Mesenteric fat pad (tissue), 1 donor: ENCODE results near the gene C5orf47. TPM values are rescaled to one million over a fixed set of nuclear protein-coding genes. Genes with fewer than 3 reads are reported as not detected.

Source experiments
- DNase-seq: peaks from one replicate; pipeline ENCODE4 v3.0.0-alpha.2; 2020; ENCODE audit warnings: low spot score
- long read RNA-seq: library from polyadenylated mRNA; unstranded; transcript quantifications from one replicate; pipeline ENCODE4 v2.0.0, GENCODE V29; 2020
- total RNA-seq: library from RNA; stranded (reverse); fragmentation: NEBNext Ultra II Directional; extraction: Animal tissue kit (Norgen Biotek cat#: 25700); gene quantifications from one replicate; pipeline ENCODE4 v1.2.1, GENCODE V29; 2021
- donor health status: DM: yes; HTN: yes; CAD: no.

Gene C5orf47, protein sequence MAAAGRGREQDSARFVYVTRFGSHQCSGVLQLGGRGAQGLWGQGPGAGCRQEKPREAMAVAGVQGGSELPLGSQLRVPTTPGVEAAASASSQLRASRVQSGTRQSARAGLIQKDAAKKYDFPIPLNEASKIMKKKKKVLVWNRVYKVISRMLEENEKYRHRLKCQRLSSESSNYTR
- not detected for total RNA-seq
- long read RNA-seq = 0 reads

DNA sequence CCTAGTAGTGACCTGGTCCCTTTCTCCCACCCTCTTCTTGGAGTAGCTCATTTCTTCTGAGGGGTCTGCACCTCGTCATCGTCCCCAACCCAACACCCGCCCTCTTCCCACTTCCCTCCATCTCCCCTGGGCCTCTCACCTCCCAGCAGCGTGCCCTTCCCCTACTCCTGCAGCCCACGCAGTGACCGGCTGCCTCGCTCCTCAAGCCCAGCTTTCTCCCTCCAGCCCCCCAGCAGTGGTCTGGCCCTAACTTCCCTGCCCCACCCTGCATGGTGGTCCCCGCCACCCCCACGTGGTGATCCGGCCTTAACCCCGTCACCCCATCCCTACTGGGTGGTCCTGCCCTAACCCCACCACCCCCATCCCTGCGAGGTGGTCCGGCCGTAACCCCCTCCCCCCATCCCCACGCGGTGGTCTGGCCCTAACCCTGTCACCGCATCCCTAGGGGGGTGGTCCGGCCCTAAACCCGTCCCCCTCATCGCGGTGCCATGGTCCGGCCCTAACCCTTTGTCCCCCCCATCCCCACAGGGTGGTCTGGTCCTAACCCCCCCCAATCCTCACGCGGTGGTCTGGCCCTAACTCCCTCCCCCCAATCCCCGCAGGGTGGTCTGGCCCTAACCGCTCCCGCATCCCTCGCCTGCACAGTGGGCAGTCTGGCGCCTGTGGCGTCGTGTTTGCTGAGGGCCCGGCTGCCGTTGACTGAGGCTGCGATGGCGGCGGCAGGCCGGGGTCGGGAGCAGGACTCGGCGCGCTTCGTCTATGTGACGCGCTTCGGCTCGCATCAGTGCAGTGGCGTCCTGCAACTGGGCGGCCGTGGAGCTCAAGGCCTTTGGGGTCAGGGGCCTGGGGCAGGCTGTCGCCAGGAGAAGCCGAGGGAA, at the start of gene C5orf47:
TSS of gene C5orf47 (plus strand) at position 617 of the 878 bp plus-strand sequence. CDS start at position 711, 94 bp downstream.
- no peak for DNase-seq

DNA sequence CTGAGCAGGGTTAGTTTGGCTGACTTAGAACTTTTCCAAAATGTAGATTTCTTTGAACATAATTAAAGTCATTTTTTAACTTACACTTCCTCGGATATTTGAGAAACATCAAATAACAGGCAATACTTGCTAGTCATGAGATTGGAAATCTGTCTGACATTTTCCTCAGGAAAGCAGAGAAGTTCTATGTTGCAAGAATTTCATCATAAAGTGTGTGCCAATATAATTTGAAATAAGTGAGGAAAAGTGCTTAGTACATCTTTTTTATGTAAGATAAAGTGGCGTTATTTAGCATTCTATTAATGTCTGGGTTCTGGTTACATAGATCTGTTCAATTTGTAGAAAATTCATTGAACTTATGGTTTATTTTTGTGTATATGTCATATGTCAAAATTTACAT, 48.7 kb upstream of the C5orf47 start:
- no peak for DNase-seq

DNA sequence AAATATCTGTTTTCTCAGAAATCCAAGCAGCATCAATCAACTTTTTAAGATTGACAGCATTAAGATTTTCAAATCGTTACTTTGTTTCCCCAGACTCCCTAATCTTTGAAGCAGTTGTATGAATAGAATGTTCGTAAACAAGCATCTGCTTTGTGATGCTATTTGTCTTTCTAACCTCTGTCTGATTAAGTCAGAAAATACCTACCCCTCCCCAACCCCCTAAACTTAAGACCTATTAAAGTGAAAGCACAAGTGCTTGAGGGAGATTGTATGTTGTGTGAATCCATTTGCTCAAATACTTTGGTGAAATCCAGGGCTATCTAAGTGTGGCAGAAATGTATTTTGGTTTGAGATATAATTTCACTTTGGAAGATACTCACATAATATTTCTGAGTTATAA, 47.9 kb upstream of the C5orf47 start:
- DNase-seq = no peak

DNA sequence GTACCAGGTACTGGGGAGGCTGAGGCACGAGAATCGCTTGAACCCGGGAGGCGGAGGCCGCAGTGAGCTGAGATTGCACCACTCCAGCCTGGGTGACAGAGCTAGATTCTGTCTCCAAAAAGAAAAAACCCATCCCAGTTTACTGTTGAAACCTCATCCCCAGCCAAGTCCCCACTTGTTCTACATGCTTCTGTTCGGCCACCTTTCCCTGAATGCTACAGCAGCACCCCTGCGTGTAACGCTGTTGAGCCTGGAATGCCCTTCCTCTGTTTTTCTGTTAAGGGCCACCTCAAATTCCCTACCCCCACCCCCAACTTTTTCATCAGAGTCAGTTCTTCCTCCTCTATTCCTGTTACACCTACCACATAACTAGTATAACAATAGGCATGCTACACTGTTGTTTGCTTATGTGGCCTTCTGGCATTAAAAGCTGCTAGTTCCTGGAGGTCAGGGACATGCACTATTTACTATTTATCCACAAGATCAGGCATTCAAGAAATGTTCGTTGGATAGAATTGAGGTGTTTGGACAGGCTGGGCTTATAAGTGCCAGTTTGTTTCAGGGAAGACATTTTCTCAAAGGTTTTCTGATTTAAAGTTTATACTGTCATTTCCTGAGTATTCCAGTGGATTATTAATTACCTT, 47.1 kb upstream of the C5orf47 start:
- DNase-seq = no peak

DNA sequence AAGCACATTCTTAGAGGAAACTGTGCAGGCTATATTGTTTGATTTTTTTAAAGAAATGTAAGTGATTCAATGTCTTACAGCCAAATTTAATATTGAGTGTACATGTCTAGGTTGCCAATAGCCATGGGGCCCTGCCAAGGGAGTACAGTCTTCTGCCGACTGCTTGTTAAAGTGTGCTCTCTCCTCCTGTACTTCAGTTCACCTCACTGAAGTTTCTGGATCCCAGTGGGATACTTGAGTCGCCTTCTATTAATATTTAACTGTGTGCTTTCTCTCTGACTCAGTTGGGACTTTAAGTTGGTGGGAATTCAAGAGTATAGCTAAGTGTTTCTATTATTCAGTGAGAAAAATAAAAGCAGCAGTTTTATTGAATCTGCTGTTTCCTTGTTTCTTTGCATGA, 44.5 kb upstream of the C5orf47 start:
- DNase-seq = no peak

DNA sequence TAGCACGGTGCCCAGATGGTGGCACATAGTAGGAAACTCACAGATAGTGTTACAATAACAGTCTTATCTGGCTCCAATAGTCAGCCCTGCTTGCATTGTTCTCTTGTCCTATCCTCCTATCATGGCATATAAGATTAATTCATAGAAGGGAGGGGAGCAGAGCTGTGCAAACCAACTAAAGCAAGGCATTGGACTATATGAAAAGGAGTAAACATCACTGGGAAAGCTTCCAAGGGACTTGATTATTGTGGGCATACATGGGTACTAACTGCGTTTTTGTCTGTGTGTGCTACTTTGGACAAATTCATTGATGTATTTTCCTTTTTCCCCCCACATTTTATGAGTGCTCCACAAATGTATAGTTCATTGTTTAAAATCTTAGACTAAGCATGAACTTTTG, 43.8 kb upstream of the C5orf47 start:
- DNase-seq = no peak

DNA sequence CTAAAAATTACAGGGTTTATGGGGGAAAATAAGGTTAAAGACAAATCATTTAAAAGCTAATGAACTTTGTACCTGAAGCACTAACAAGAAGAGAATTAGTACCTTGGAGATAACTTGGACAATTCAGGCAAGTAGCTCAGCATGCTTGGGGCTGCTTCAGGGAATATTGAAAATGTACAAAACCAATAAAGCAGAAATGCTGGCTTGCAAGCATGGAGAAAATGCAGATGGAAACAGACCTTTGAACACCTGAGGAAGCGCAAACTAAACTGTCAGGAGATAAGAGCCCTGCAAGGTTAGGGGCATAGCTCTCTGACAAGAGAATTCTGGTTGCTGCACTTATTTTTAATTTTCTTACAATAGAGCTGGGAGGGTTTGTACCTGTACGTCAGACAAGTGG, 42.6 kb upstream of the C5orf47 start:
- DNase-seq = no peak

DNA sequence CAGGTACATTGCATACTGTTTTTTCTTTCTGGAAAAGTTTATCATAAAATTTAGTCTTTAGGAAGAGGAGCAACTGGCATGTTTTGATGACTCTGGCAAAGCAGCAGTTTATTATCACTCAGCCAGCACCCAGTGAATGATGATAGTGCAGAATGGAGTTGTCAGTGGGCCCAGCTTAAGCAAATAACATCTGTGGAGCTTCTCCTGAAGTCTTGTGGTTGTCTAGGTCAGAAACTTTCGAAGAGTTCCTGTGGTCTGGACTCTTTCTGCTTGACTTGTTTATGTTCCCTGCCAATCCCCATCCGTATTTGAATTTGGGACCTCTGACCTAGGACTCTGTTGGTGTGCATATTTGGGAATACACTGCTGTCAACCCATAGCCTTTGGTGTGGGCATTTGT, 38.1 kb upstream of the C5orf47 start:
- no peak for DNase-seq

DNA sequence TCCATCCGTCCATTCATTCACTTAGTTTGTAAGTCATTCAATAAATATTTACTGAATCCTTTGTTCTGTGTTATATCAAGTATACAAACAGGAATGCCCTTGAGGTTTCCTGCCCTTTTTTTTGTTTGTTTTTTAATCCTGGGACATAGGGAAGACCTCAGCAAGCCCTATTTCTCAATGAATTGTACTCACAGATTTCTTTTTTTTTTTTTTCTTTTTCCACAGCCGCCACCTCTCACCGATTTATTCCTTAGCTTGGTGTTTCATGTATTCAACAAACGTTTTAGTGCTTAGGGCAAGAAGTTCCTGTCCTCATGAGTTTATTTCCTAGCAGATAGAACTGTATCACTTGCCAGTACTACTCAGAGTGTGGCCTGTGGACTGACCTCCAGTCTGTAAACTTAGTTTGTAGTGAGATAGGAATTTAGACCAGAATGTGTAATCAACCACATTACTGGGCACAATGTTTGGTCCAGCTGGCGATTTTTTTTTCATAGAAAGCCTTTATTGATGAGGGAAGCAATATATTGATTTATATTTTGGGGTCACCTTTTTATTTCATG, 35.4 kb upstream of the C5orf47 start:
- DNase-seq = no peak

DNA sequence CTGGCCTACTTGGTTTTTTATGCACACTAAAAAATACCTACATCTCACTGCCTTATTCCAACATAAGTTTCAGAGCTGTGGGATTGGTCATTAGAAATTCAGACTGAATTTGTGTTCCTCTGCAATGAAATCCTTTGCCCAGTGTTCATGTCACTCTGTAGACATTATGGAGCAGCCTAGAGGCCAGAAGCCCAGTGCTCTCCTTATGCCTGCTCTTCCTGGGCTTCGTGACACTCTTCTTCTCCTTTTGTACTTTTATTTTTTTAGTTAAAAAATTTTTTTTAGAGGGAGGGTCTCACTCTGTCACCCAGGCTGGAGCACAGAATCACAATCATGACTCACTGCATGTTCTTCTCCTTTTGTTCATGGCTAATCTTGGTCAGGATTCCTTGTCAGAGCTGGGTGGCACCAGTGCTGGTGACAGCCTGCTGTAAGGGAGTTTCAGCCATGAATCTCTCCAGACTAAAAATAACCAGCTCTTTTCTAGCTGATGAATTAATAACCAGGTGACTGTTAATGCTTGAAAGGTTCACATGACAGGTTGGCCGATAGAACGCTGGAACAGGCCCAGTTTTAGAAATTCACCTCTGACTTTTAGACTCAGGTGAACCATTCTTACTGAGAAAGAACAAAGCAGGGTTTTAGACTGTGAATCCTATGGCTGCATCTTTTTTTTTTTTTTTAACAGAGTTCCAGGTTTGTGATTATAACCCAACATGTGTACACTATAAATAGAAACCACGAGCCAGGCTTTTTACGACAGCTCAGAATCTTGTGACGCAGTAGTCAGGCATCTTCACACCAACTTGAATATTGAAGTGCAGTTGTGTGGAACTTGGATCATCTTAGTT, 34.1 kb upstream of the C5orf47 start:
- DNase-seq = no peak

DNA sequence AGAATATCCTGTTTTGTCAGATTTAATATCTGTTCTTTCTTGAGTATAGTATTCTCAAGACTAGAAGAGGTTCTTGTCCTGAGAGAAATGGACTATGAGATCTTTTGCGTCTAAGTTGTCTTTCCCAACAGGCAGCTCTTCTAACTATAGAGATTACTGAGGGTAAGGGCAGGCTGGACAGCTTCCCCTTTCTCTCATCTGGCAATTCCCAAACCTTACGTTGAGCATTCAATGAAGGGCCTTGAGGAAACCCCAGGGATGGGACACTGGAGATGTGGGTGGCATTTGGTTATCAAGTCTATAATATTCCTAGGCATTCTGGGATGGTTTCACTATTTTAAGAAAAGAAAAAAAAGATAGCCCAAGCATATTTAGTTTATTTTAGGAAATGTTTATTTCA, 28.0 kb upstream of the C5orf47 start:
- DNase-seq = no peak

DNA sequence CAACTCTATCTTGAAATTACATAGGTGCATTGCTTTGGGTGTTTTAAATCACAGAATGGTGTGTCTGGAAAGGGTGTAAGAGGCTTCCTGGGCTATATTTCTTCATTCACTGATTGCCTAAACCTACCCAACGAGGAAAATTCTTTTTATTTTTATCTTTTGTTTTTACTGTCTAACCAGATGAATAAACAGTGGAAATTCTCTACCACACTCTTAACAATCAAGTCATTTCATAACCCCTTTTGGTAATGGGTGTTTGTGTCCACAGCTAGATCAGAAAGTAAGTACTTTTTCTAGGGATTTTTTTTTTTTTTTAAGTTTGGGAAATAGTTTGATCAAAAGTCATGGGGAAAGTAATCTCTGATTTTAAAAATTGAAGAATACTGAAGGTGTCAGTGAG, 27.6 kb upstream of the C5orf47 start:
- DNase-seq = no peak

DNA sequence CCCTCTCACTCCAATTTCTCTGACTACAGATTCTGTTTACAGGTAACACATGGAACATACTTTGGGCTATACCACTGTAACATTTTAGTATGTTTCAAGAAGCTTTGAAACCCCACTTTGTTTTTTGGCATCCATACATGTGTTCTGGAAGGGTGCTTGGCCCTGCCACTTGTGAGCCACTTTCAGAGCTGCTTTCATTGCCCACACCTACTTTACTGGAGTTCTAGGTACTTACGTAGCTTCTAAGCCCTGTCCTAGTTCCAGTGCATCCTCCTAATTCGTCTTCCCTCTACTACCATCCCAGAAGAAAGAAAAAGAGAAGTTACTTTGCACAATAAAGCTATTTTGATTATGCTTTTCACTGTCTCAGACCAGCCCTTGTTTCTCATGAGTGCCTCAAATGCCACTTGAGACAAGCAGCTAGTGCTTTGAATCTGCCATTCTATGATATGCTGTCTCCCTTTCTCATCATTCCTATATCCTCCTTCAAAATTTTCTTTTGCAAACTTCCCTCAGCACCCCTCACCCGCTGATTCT, 26.5 kb upstream of the C5orf47 start:
- DNase-seq = no peak

DNA sequence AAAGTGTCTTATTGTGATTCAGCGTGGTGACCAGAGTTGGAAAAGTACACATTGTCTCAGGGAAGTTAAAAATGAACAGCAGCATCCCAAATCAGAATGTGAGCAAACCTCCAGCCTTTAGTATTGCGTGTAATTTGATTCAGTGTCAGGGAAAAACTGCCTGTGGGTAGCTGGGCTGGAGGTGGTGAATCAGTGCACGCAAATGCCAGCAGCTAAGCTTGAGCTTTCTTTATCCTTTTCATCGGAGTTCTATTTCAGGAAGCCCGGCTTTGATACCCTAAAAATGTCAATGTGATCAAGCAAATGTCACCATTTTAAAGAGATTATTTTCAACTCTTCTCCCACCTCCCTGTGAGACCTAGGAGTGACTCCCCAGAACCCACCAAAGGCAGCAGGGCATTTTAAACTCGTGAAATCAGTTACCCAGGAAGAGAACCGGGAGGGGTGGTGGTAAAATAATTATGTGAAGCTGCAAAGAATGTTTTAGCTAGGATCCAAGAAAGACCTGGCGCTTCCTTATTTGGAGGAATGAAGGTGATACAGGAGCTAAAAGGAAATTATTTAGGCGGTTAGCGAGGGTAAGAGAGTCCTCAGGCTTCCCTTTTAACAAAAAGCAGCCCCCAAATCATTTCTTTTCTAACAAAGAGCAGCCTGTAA, 25.7 kb upstream of the C5orf47 start:
- DNase-seq = no peak

DNA sequence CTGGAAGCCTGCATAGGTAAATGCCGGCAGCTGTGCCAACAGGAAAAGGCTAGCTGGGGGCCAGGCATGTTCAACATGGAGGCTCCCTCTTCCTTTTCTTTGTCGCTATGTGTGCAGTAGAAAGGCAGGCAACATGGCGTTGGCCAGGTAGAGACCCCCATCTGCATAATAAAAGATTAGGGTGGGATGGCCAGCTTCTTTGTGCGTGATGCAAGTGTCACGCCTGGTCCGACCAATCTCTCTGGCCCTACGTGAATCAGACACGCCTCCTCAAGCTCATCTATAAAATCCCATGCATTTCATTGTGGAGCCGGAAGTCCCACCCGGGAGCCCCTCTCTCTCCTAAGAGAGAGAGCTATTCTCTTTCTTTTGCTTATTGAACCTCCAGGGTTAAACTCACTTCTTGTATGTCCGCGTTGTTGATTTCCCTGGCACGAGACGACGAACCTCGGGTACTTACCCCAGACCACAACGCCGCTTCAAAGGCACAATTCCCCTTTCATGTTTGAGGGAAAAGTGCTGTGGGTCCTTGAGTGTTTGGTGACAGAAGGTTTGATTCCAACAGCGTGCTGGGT, 25.0 kb upstream of the C5orf47 start:
- no peak for DNase-seq

DNA sequence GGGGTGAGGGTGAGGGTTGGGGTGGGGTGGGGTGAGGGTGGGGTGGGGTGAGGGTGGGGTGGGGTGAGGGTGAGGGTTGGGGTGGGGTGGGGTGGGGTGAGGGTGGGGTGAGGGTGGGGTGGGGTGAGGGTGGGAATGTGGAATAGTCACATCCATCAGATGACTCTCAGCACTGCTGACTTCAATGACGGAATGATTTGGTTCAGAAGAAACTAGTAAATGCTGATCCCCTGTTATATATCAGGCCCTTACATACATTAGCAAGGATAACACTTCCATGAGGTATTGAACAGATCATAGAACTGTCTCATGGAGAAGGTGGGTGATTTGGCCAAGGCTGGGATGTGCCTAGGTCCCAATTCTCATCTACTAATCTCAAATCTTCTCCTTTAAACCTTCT, 24.5 kb upstream of the C5orf47 start:
- DNase-seq = no peak

DNA sequence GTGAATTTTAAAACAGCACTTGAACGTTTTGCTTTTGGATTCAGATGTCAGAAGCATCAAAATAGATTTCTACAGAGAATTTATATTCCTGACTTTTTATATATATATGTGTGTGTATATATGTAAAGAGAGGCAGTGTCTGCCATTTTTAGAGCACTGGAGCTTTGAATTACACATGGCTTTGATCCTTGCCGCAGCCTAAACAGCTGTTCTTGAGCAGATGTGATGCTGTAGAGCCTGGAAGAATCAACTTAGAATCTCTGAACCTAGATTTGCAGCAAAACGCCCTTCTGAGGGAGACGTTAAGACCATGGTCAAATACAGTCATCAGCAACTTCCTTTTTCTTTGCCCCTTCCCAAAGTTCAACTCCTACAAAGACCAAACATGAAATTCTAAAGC, 21.7 kb upstream of the C5orf47 start:
- DNase-seq = no peak

DNA sequence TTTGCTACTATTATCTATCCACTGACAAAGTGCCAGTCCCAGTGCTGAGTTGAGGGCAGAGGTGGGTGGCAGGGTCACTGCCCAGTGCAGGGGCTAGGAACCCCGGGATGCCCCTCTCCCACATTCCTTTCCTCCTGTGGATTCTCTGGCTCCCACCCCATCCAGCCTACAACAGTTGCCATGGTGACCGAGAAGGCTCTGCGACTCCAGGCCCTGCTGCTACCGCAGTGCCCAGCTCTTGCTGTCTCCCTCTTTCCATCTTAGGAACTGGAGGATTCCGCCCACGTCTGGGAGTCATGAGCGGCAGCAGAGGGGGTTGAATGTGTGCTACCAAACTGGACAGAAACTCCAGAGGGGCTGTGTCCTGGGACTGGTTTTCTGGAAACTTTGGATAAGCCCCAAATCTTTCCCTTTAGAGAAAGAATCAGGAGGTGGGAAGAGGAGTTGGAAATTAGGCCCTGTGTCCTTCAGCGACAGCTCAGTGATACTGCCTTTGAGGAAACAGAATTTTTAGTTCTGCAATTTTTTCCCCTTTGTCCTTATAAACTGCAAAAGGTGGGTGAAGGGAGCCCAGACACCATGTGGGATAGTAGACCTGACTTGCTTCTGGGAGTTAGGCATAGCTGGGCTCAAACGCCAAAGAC, 20.7 kb upstream of the C5orf47 start:
- no peak for DNase-seq
